GM20000 (cell line): ENCODE data around the gene OXCT1.

Source experiments
- DNase-seq: peaks from one replicate; pipeline ENCODE4 v3.0.0; 2012; ENCODE audit warnings: low spot score
- TF ChIP-seq, protein P1 (sequence below): IDR thresholded peaks from 2 replicates; pipeline ENCODE4 v1.5.1; 2012; ENCODE audit warnings: mild to moderate bottlenecking, control low read depth; ENCODE audit errors: extremely low read depth, missing control alignments

The OXCT1 gene

DNA sequence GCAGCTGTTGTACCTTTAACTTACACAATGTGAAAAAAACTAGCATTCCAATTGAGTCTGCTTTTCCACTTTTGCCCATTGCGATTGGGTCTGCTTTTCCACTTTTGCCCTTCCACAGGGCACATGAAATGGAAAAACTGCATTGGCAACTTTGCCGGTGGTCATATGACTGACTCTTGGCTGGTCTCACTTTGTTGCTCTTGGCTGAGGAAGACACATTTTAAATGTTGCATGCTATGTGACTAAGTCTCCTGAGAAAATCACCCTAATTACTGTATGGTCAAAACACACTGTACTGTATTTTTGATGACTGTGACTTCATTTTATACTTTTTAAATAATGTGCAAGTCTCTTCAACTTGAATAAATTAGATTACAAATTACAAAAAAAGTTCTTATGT, 1.6 kb upstream of the OXCT1 start:
- DNase-seq: no peak
- TF ChIP-seq, protein P1, sequence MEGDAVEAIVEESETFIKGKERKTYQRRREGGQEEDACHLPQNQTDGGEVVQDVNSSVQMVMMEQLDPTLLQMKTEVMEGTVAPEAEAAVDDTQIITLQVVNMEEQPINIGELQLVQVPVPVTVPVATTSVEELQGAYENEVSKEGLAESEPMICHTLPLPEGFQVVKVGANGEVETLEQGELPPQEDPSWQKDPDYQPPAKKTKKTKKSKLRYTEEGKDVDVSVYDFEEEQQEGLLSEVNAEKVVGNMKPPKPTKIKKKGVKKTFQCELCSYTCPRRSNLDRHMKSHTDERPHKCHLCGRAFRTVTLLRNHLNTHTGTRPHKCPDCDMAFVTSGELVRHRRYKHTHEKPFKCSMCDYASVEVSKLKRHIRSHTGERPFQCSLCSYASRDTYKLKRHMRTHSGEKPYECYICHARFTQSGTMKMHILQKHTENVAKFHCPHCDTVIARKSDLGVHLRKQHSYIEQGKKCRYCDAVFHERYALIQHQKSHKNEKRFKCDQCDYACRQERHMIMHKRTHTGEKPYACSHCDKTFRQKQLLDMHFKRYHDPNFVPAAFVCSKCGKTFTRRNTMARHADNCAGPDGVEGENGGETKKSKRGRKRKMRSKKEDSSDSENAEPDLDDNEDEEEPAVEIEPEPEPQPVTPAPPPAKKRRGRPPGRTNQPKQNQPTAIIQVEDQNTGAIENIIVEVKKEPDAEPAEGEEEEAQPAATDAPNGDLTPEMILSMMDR: no peak

DNA sequence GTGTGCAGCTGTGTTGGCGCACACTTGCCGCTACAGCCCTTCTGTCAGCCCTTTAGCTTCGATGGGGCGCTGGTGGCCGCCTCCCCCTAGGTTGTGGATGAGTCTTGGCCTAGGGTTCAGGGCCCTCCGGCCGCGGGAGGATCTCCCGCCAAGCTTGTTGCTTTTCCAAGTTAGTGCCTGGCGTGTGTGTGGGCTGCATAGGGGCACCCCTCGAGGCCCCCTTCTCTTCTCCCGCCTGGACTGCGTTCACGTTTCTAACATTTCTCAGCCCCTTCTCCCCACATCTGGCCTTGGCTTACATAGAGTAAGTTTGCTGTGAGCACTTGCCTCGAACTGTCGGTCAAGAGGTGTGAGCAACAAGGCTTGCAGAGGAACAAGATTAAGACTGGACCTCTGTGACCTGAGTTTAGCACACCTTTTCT, 413 bp upstream of the OXCT1 start:
- TF ChIP-seq, protein P1: no peak
- no peak for DNase-seq

DNA sequence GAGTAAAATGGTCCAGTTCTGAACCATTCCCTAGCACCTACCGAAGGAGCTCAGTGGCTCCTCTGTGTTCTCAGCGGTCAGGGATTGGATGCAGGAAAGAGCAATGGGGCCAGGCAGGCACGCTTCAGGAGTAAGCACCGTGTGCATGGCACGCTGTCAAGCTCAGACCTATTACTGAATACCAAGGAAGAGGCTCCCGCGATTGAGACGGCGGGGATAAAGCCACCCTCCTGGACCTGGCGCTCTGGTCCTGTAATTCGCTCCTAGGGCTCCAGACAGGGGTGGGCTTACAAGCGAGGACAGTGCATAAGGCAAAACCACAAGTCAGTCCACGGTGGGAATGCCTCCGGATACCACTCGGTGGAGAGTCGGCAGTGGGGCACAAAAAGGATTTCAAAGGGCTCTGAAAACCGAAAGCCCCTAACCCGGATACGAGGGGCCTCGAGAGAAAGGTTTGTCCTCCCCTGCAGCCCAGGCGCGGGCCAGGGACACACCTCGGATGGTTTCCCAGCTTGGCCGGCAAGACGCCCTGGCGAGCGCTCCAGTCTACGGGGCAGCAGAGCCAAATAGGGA, 988 bp downstream of the OXCT1 start:
- DNase-seq: peak; percentile 21
- TF ChIP-seq, protein P1: no peak

DNA sequence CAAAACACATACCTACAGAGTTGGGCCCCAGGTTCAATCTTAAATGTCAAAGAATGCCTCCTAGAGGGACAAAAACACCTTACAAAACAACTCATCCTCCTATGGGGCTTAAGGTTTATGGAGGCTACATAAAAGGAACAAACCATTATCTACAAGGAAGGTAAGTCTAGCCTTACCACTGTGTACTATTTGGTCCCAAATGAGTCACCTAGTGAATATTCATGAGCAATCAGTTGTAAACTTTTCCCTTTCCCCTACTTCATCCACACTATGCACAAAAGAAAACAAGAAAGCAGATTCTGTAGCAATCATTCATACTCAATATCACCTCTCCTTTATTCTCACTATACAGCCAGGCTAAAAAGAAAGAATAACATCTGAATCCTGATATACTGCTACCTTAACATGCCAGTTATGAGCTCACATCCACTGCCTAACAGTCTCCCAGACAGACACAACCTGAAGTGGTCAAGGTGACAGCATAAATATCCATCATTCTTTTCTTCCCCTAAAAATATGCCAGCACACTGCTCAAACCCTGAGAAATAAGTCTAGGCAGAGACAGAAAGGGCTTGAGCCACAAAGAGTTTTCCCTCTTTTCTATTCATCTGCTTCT, 6.2 kb downstream of the OXCT1 start:
- TF ChIP-seq, protein P1: no peak
- no peak for DNase-seq

DNA sequence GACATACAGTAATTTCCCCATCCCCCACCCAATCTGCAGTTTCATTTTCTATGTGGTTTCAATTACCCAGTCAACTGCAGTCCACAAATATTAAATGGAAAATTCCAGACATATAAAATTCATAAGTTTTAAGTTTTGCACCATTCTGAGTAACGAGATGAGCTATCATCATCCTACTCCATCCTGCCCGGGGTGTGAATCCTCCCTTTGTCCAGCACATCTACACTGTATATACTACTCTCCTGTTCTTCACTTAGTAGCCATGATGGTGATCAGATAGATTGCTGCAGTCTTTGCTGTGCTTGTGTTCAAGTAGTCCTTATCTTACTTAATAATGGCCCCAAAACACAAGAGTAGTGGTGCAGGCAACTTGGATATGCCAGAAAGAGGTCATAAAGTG, 11.3 kb downstream of the OXCT1 start:
- TF ChIP-seq, protein P1: no peak
- no peak for DNase-seq

DNA sequence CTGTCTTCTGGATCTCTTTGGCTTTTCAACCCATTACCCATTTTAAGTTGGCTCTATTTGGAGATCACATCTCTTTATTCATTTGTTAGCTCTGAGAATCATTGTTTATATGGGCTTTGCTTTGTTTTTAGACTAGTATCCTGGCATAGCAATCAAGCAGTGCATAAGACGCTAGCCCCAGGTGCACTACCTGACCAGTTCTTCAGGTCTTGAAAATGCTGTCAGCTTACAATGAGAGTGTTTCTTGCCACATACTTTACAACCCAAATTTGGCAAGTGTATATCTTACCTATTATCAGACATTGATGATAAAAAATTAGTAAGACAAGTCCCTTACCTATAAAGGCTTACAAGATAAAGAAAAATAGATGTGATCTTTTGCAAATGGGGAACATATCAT, 12.2 kb downstream of the OXCT1 start:
- TF ChIP-seq, protein P1: no peak
- DNase-seq: no peak

DNA sequence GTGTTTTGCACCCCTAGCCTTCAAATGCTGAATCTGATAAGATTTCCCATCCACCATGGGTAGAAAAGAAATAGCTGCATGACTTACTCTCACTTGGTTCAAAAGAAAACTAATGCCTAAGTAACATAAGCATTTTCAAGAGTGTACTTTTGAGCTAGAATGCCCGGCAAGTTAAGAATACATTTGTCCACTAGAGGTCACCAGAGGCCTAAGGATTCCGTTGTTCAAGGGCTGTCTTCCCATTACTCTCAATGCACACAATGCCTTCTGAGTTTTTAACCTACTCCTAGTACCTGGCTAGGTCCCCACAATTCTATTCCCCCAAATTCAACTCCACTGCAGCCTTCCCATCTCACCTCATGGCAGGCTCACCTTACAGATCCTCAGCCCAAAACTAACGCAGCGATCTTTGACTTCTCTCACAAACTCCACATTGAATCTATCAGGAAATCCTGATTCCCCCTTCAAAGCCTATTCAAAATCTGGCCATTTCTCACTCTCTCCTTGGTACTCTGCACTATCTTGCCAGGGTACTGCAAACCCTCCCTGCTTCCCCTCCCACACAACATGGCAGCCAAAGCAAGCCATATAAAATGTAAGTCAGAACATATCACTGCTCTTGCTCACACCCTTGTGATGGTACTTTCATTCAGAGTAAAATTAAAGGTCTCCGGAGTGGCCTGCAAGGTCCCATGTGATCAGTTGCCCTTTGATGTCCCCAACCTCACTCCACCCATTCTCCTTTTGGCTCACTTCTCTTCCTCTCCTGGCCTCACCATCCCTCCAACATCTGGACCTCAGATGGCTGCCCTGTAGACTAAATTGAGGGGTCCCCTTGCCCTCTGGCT, 13.4 kb downstream of the OXCT1 start:
- TF ChIP-seq, protein P1: peak; percentile 43
- peak; percentile 59 for DNase-seq
